HG03139 (cell line): ENCODE measurements around the gene NAV2.

Source experiments
- ATAC-seq: cut with Tn5 transposase; IDR thresholded peaks from one replicate; pipeline ENCODE4 v1.9.1; 2021; ENCODE audit not compliant: unreplicated experiment

NAV2 gene

GRCh38 chr11:19853016-19853415 is 140.4 kb downstream of the NAV2 start:
- no peak for ATAC-seq

GRCh38 chr11:19853920-19854319 is 141.3 kb downstream of the NAV2 start:
- ATAC-seq: no peak

DNA sequence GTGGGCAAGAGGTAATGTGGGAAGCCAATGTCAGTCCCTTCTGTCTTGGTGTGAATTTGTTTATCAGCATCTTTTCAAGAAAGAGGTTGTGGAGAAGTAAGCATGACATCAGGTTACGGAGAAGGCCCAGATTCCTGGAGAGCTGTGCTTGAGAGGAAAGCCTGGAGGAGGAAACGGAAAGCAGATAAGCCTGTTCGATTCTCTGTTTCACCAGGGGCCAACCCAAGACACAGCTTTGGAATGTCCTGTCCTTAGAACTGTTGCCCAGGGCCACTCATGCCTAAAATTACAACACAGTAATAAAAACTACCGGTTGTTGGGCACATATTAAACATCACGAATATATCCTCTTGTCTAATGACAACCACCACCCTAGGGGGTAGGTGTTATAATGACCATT is 148.5 kb downstream of the NAV2 start:
- no peak for ATAC-seq

DNA sequence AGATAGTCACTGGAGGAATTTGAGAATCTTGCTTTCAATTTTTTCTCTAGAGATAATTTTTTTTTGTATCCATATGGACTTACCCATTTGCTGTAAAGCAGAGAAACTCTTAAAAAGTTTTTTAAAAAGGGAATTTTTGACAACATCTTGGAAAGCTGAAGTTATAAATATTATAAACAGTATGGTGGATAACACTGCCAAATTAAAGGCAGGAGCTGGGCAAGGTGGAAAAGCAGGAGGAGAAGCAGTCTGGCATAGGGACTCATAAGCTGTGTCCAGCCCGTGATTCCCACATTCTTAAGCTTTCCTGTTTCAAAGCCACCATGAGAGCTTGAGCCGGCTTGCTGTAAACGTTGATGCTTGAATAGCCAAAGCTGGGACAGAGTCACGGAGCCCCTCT is 149.5 kb downstream of the NAV2 start:
- ATAC-seq: no peak

DNA sequence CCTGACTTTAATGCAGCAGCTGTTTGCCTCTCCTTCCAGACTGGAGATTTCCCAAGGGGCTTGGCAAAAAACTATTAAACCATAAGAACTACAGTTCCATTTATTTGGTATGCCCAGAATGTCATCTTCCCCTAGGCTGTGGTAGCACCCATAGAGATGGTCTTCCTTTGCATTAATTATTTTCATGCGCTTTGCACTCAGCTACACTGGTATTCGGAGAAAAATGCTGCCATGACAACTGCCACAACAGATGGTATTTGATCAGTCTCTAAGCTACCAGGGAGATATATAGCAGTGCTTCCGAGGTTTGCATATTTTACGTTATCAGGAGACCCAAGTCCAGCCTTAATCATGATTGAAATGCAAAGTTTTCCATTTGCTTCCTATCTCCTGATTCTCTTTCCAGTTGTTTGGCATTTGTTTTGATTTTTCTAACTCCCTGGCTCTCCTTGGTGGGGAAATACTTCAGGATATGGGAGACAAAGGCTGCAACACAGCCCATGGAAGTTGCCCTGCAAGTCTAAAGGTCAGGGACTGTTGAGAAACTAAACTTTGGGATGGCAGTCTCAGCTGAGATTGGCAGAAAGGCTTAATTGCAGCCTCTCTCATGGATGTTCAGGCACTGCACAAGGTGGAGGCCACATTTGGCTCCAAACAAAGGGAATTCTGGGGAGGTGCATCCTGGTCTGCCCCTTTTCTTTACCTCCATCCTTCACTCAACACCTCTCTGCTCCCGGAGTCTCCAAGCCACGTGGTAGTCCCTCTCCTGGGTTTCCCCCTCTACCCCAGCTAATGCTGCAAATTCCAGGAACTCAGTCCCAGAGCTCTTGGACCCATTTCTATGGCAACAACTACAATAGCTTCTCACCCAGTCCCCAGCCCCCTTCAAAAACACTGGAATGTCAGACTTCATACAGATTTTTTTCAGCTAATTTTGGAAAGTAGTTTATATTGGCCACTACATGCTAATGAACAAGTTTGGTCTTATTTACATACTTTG is 151.8 kb downstream of the NAV2 start:
- no peak for ATAC-seq

DNA sequence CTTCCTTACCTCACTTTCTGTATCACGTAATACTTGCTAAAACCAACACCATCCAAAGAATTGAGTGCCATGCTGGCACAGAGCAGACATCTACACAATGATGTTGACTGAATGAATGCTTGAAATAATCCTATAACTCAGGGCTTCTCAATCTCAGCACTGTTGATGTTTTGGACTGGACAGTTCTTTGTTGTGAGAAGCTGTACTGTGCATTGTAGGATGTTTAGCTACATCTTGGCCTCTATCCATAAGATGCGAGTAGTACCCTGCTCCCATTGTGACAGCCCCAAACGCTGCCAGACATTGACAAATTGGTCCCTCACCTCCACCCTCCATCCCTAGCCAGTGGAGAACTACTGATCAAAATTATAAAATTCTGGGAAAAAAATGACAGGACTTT is 153.4 kb downstream of the NAV2 start:
- no peak for ATAC-seq

DNA sequence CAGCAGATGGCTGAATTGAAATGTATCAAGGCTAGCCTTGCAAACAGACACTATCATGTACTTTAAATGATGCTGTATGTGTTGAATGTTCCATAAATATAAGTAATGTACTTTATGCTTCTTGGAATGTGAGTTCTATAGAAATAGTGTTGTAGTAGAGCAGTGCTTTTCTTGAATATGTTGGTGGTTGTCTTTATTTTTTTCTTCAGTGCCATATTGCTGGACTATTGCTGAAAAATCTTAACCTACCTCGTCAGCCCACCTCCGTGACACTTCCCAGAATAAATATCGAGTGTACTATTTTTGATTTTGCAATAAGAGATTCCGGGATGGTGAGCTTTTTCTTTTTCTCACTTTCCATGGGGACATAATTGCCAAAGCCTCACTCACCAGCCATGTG is 153.9 kb downstream of the NAV2 start:
- no peak for ATAC-seq

- no peak for ATAC-seq
Measured at GRCh38 chr11:19867064-19867463, 154.4 kb downstream of the NAV2 start.

GRCh38 chr11:19868281-19868821 is 155.7 kb downstream of the NAV2 start:
- no peak for ATAC-seq

- ATAC-seq: no peak
Measured at GRCh38 chr11:19868871-19869270, 156.2 kb downstream of the NAV2 start.

- no peak for ATAC-seq
Measured at GRCh38 chr11:19869466-19869865, 156.8 kb downstream of the NAV2 start.

GRCh38 chr11:19869946-19870589 is 157.4 kb downstream of the NAV2 start:
- no peak for ATAC-seq

DNA sequence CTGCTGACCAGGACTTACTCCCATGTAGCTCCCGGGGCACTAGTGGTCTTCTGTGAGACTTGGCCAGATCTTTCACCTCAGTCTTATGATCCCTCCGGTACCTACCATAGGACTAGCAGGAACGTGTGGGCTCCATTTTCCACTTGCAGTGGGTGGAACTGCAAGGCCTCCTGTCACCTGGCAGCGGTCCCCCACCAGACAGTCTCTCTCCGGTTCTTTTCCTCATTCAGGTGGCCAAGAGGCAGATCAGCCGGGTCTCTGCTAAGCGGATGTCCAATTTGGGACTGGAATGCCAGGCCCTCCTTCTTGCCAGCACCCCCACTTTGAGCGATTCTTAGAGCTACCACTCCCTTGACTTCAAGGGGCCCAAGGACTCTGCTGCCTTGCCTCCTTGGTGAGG is 158.9 kb downstream of the NAV2 start:
- ATAC-seq: no peak

DNA sequence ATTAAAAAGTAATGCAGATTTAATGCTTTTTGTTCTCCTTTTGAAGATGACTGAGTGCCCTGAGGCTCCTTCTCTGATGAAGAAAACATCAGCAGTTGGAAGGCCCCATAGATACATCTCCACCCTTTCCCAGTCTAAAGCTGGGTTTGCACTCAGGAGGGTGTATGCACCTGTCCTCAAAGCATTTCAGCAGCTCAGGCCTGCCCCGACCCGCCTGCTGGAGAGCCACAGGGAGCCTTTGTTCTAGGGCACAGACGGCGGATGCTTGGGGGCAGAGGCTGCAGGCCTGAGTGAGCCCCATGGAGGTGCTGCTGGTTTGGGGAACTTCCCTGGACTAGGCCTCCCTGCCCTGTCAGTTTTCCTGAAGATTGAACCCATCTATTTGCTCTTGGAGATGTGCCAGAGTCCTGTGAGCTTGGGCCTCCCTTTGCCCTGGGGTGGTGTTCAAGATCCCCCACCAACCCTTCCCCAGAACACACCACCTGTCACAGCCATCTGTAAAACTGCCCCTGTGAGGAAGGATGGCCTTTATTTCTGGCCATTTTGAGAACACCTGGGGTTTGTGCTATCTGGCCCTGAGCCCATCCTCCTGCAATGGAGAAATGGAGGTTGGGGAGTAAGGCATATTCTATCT is 160.0 kb downstream of the NAV2 start:
- no peak for ATAC-seq

- no peak for ATAC-seq
Measured at GRCh38 chr11:19873730-19874129, 161.1 kb downstream of the NAV2 start.

- no peak for ATAC-seq
Measured at GRCh38 chr11:19874266-19874665, 161.6 kb downstream of the NAV2 start.

DNA sequence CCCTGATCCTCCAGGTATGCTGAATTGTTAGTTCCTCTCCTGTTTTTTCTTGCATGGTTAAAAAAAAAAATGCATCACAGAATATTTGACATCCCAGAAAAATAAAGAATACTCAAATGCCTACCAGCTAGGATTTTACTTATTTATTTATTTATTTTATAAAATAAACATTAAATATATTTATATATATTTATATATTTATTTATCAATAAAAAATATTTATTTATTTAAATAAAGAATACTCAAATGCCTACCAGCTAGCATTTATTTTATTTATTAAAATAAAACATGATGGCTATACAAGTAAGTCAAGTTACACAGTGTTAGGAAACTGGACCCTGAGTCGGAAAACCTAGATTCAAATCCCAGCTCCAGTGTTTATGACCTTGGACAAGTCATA is 164.1 kb downstream of the NAV2 start:
- ATAC-seq: no peak

DNA sequence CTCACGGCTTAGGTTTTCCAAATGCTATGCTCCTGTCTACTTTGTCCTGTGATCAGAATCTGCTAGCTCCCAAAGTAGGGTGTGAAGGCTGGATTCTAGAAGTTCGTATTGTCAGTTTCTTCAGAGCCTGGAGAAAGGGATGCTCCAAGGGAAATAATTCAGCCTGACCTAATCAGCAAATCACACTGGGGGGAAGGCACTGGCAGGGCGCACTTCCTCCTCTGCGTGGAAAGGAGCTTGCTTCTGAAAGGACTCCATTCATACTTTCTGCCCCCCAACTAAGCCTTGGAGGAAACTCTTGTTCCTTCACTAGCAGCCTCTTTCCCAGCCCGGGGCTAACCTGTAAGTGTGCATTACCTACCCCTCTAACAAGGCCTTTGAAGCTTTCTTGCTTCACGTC is 165.9 kb downstream of the NAV2 start:
- ATAC-seq: no peak

- no peak for ATAC-seq
Measured at GRCh38 chr11:19879307-19880087, 166.9 kb downstream of the NAV2 start.

DNA sequence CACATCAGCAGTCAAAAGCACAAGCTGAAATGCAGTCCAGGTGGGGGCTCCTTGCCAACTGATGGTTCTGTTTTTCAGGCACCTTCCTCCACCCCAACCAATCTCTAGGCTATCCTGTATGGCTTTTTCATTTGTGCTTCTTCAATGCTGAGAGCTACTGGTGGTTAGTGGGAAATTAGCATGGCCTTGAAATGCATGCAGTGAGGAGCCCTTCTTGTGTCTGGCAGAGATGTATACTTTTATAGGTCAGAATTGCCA is 167.4 kb downstream of the NAV2 start:
- no peak for ATAC-seq

GRCh38 chr11:19881177-19881576 is 168.5 kb downstream of the NAV2 start:
- ATAC-seq: no peak
